Stimulated activated CD8-positive, alpha-beta memory T cell treated with anti-CD3 and anti-CD28 coated beads, Interleukin-2, amount 100 ng/mL, for 1 hour (primary cell): Measurements from ENCODE around the gene PPM1J.
"Not testable (repeated sequence)": the region's sequence is repeated elsewhere in the genome, so short reads cannot be mapped to it uniquely, and the experiment has no call there.

Experiments used
- DNase-seq, 2 donors: peaks; one replicate each; pipeline ENCODE4 v3.0.0-alpha.2; 2020; ENCODE audit warnings: low read depth in 2 of 2

Gene PPM1J

GRCh38 chr1:112715264-112716053, at the start of gene PPM1J:
PPM1J (minus strand) TSS chr1:112715332; CDS start chr1:112715301, 31 bp downstream.
- DNase-seq, result peak; percentile 93 to 95

- DNase-seq, result no peak
Measured at GRCh38 chr1:112762541-112763500, 47.7 kb upstream of the PPM1J start.

GRCh38 chr1:112761714-112762480, 46.8 kb upstream of the PPM1J start:
- no peak for DNase-seq

GRCh38 chr1:112759228-112759627, 44.1 kb upstream of the PPM1J start:
- DNase-seq, result no peak

GRCh38 chr1:112754116-112754628, 39.0 kb upstream of the PPM1J start:
- DNase-seq, result no peak

GRCh38 chr1:112748396-112748795, 33.3 kb upstream of the PPM1J start:
- DNase-seq, result no peak

- no peak for DNase-seq
Measured at GRCh38 chr1:112744009-112744578, 29.0 kb upstream of the PPM1J start.

- DNase-seq, result no peak
Measured at GRCh38 chr1:112743174-112744008, 28.3 kb upstream of the PPM1J start.

- no peak for DNase-seq
Measured at GRCh38 chr1:112737573-112737972, 22.4 kb upstream of the PPM1J start.

- DNase-seq, result no peak
Measured at GRCh38 chr1:112735752-112736151, 20.6 kb upstream of the PPM1J start.

- no peak for DNase-seq
Measured at GRCh38 chr1:112731451-112731850, 16.3 kb upstream of the PPM1J start.

GRCh38 chr1:112729909-112730308, 14.8 kb upstream of the PPM1J start:
- DNase-seq, result no peak

GRCh38 chr1:112729011-112729410, 13.9 kb upstream of the PPM1J start:
- not testable (repeated sequence) for DNase-seq

- DNase-seq, result not testable (repeated sequence)
Measured at GRCh38 chr1:112728306-112728971, 13.3 kb upstream of the PPM1J start.

GRCh38 chr1:112727716-112728115, 12.6 kb upstream of the PPM1J start:
- DNase-seq, result no peak

GRCh38 chr1:112724240-112724639, 9.1 kb upstream of the PPM1J start:
- DNase-seq, result not testable (repeated sequence)

- no peak for DNase-seq
Measured at GRCh38 chr1:112723511-112723839, 8.3 kb upstream of the PPM1J start.

- no peak for DNase-seq
Measured at GRCh38 chr1:112722601-112723510, 7.7 kb upstream of the PPM1J start.
